GM12864 (cell line): ENCODE results near the gene OR1M1.

ENCODE experiments used
- DNase-seq: peaks from one replicate; pipeline ENCODE4 v3.0.0-alpha.2; 2011; ENCODE audit warnings: low read depth
- H3K4me3 ChIP-seq: 2 replicates; pipeline ENCODE4 v1.5.1; 2011; ENCODE audit warnings: mild to moderate bottlenecking, low read depth, low read length, control low read depth
- TF ChIP-seq, protein P1 (sequence below): IDR thresholded peaks from 2 replicates; pipeline ENCODE4 v1.5.1; 2011; ENCODE audit warnings: low read depth, mild to moderate bottlenecking, moderate library complexity, low read length, control low read depth, inconsistent platforms; ENCODE audit errors: missing control alignments

Gene OR1M1

GRCh38 chr19:9086761-9087160, at the start of gene OR1M1:
Gene OR1M1, plus strand, starts transcription at chr19:9087061. Its CDS starts 6,184 bp downstream, at chr19:9093245.
- TF ChIP-seq, protein P1, sequence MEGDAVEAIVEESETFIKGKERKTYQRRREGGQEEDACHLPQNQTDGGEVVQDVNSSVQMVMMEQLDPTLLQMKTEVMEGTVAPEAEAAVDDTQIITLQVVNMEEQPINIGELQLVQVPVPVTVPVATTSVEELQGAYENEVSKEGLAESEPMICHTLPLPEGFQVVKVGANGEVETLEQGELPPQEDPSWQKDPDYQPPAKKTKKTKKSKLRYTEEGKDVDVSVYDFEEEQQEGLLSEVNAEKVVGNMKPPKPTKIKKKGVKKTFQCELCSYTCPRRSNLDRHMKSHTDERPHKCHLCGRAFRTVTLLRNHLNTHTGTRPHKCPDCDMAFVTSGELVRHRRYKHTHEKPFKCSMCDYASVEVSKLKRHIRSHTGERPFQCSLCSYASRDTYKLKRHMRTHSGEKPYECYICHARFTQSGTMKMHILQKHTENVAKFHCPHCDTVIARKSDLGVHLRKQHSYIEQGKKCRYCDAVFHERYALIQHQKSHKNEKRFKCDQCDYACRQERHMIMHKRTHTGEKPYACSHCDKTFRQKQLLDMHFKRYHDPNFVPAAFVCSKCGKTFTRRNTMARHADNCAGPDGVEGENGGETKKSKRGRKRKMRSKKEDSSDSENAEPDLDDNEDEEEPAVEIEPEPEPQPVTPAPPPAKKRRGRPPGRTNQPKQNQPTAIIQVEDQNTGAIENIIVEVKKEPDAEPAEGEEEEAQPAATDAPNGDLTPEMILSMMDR, result no peak
- H3K4me3 ChIP-seq, result no peak within 1 kb of the TSS
- DNase-seq, result no peak

DNA sequence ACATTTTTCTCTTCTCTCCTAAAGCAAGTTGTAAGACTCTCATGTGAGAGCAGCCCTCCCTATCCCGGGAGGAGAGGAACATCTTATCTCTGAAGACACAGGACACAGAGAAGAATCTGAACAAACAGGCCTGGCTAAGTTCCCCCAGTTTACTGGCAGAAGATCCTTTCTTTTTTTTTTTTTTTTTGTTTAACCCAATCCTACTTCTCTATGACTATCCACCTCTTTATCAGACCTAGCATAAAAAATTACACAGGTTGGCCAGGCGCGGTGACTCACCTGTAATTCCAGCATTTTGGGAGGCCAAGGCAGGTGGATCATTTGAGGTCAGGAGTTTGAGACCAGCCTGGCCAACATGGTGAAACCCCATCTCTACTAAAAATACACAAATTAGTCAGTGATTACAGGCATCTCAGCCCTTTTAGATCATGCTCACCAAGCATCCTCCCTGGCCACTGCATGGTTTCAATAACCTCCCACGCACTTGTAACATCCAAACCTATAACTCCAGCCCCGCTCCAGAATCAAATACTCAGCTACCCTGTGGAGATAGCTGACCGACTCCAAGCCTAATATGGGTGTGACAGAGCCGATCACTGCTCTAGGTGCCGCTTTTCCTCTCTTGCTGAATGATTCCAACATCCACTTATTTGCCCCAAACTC, 49.3 kb upstream of the OR1M1 start:
- no peak overlapping the region for H3K4me3 ChIP-seq
- TF ChIP-seq, protein P1, result no peak
- no peak for DNase-seq

DNA sequence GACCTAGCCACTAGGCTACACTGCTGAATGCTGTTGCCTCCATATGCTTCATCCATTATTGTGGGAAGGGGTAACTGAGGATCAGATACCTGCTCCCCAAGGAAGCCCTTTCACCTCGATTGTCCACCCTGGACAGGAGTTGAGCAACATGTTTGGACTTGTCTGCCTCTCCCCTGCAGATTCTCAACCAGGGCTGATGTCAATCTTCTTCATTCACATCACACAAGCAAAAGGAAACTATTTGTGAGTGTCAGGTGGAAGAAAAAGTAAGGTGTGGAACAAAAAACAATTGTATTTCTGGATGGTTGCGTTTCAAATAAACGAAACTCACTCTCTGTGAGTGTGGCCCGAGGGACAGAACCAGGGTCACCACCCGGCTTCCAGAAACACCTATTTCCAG, 47.1 kb upstream of the OR1M1 start:
- TF ChIP-seq, protein P1, result no peak
- H3K4me3 ChIP-seq, result no peak overlapping the region
- no peak for DNase-seq

GRCh38 chr19:9040131-9040530, 46.7 kb upstream of the OR1M1 start:
- TF ChIP-seq, protein P1, result no peak
- DNase-seq, result no peak
- H3K4me3 ChIP-seq, result no peak overlapping the region

DNA sequence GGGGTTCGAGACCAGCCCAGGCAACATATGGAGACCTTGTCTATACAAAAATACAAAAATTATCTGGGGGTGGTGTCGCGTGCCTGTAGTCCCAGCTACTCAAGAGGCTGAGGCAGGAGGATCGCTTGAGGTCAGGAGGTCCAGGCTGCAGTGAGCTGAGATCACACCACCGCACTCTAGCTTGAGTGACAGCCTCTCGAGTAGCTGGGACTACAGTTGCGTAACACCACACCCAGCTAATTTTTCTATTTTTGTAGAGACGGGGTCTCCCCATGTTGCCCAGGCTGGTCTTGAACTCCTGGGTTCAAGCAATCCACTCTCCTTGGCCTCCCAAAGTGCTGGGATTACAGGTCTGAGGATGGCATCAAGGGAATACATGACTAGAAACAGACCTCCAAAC, 45.8 kb upstream of the OR1M1 start:
- TF ChIP-seq, protein P1, result no peak

DNA sequence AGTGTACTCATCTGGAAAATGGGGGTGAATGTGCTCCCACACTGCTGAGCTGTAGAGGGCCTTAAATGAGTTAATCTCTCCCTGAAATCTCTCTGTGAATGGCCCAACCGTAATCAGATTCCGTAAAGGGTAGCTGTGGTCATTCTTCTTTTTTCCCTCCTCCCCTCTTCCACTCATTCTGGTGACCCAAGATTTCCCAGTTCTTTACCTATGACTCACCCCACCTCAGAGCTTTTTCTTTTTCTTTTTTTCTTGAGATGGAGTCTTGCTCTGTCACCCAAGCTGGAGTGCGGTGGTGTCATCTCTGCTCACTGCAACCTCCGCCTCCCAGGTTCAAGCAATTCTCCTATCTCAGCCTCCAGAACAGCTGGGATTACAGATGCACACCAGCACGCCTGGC, 43.3 kb upstream of the OR1M1 start:
- no peak for DNase-seq
- TF ChIP-seq, protein P1, result no peak
- no peak overlapping the region for H3K4me3 ChIP-seq

More for the DNA sequence above, 45.8 kb upstream of the OR1M1 start:
- DNase-seq, result no peak
- H3K4me3 ChIP-seq, result no peak overlapping the region

DNA sequence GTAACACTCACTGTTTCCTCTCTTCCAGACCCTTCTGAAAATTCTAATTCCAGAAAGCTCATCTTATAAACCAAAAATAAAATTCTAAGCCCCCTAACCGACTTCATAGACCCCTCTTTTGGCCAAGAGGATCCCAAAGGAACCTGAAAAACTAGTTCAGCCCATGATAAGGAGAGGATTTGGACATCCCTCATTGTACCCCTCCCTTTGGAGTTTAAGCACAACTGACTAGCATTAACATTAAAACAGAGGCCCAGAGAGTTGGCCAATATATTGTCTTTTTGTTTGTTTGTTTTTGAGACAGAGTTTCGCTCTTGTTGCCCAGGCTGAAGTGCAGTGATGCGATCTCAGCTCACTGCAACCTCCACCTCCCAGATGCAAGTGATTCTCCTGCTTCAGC, 42.4 kb upstream of the OR1M1 start:
- DNase-seq, result no peak
- no peak overlapping the region for H3K4me3 ChIP-seq
- TF ChIP-seq, protein P1, result no peak
